ENCODE measurements around the gene MAPT.
"Not testable (repeated sequence)": the region's sequence is repeated elsewhere in the genome, so short reads cannot be mapped to it uniquely, and the experiment has no call there.

Gene MAPT

DNA sequence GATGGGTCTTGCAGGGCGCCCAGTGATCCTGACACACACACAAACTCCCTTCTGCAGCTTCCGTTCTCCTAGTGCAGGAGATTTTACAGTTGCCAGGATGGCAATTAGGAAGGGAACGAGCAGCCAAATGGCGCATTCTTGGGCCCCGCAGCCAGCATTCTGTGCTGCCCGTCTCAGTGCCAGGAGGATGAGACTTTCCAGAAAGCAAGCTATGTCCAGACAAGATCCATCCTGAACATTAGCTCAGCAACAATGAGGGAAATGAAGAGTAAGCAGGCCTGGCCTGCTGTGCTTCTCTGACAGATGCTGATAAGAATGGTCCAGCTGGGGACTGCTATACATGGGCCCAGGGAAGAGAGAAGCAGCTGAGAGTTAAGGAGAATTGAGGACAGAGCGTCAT, 33.2 kb upstream of the MAPT start:
- no peak for DNase-seq (ENCODE audit: low read depth in 1 of 2, low spot score in 1 of 2)

DNA sequence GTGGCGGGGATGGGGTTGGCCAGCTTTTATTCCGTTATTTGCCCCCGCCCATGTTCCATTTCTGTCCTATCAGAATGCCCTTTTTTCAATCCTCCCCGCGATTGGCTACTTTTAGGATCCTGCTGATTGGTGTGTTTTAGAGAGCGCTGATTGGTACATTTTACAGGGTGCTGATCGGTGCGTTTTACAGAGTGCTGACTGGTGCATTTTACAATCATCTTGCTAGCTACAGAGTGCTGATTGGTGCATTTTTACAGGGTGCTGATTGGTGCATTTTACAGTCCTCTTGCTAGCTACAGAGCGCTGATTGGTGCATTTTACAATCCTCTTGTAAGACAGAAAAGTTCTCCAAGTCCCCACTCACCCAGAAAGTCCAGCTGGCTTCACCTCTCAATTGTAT, 32.2 kb upstream of the MAPT start:
- DNase-seq (ENCODE audit: low read depth in 1 of 2, low spot score in 1 of 2): not testable (repeated sequence)

DNA sequence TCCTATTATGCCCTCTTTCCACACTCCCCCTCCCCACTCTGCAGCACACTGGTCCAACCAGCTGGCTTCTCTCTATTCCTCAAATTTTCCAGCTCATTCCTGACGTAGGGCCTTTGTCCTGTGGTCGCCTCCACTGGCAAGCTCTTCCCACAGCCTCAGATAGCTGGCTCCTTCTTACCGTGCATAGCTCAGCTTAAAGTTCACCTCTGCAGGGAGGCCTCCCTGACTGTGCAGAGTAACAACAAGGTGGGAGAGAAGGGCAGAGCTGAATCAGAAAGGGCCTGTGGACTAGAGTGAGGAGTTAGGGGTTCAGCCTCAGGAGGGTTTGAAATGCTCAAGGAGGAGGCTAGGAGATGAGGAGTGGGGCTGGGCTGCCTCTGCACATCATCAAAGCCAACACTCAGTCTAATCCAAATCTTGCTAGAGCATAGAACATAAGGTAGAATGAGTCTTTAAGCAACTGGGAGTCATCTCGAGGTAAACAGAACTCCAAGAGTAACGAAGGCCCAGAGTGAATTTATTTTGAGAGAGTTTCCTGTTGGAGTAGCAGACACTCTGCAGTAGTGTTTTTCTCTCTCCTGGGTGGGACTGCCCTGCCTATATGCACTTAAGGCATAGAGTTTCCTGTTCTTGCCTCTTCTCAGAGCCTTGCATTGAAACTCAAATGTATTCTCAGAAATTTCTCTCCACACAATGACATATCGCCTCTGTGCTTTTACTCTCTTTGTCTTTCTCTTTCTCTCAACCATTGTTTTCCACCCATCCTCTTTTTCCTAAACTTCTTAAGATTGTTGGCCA, 30.3 kb upstream of the MAPT start:
- no peak for DNase-seq (ENCODE audit: low read depth in 1 of 2, low spot score in 1 of 2)

DNA sequence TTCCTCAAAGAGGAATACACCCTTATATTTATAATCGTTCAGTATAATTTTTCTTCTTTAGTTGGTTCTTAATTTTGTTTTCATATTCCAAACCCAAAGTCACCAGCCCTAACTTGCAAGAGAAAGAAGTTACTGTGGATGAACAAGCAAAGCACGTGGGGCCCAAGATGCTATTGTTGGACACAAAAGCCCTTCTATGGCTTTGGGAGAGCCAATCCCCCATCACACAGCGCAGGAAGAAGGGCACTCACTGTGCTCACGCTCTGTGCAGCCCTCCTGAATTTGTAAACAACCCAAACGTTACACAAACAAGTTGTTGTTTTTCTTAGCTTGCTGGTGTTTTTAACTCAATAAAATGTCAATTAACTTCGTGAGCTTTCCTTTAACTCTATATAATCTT, 27.2 kb upstream of the MAPT start:
- DNase-seq (ENCODE audit: low read depth in 1 of 2, low spot score in 1 of 2): no peak

DNA sequence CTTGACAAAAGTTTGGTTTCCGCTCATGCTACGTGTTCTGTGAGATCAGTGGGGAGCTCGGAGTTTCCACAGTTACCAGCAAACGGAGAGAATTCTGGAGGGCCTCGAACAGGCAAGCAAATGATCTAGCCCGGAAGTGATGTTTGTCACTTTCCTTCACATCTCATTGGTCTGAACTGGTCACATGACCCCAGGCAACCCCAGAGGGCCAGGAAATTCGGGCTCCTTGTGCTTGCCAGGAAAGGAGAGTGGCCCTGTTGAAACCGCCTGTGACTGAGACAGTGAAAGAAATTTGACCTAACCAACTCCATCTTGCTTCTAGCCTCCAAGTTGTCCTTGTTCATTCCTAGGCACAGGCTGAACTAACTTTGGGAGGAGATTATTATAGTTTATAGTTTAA, 26.7 kb upstream of the MAPT start:
- no peak for DNase-seq (ENCODE audit: low read depth in 1 of 2, low spot score in 1 of 2)

DNA sequence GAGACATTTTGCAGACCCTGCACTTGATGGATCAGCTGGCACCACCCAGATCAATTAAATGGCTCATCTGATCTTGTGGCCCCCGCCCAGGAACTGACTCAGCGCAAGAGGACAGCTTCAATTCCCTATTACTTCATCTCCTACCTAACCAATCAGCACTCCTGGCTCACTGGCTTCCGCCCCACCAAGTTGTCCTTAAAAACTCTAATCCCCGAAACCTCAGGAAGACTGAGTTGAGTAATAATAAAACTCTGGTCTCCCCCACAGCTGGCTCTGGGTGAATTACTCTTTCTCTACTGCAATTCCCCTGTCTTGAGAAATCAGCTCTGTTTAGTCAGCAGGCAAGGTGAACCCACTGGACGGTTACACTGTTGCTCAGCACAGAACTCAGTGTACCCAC, 26.1 kb upstream of the MAPT start:
- DNase-seq (ENCODE audit: low read depth in 1 of 2, low spot score in 1 of 2): no peak

DNA sequence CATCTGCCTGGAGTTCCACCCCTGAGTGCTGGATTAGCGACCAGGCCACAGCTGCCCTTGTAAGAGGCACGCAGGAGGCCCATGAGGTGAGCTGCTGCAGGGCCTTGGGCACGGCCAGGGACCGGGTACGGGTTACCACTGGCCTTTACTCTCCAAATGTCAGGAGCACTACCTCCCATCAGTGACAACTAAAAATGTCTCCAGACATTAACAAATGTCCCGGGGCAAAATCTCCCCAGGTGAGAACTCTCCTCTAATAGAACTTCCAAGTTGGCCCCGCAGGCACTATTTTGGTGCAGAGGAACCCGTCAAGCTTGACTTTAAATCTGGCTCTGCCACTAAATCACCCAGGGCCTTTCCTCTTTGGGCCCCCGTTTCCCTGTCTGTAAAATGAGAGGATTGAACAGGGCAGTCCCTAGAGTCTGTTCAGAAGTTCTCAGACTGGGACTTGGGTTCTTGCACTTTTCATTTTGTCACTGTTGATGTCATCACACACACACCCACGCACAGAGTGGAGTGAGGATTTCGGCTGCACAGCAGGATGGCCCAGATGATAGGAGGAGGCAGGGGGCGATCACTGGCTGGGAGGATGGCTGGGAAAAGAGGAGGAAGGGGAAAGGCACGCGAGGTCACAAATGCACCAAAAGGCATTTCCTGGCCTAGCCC, 24.5 kb upstream of the MAPT start:
- no peak for DNase-seq (ENCODE audit: low read depth in 1 of 2, low spot score in 1 of 2)

DNA sequence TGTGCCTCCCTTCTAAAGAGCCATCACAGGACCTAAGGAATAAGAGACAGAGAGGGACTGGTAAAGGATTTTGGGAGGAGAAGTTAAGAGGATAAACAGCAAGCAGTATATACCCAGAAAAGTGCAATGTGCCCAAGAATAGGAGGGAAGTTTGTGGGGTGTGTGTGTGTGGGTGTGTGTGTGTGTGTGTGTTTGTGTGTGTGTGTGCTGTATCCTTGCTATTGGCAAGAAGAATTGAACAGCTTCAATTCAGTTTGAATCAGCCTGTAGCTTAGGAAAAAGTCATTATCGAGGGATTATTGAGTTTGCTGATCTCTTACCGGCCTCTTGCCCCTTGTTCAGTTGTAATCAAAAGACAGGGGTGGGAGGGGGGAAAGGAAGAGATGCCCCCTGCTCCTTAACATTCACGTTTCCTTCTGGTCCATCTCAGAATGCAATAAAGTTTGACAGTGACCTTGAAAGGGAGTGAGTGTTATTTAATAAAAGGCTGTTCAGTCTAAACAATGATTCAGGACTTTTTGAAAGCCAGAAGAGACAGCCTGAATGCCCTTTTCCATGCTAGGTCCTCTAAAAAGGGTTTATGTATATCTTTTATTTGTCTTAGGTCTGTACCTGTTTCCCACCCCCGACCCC, 23.9 kb upstream of the MAPT start:
- DNase-seq (ENCODE audit: low read depth in 1 of 2, low spot score in 1 of 2): no peak

DNA sequence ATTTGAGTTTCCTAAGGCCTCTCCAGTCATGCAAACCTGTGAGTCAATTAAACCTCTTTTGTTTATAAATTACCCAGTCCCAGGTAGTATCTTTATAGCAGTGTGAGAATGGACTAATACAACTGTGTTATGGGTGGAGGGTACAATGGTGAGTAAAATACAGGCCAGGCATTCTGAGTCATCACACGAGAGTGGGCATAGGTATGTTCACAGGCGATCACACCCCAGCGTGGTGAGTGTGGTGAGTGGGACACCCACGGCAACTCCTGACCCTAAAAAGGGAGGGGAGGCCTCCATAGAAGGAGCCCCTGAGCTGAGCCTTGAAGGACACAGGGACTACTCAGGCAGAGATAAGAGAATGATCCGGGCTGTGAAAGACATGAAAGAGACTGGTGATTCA, 22.6 kb upstream of the MAPT start:
- DNase-seq (ENCODE audit: low read depth in 1 of 2, low spot score in 1 of 2): no peak

DNA sequence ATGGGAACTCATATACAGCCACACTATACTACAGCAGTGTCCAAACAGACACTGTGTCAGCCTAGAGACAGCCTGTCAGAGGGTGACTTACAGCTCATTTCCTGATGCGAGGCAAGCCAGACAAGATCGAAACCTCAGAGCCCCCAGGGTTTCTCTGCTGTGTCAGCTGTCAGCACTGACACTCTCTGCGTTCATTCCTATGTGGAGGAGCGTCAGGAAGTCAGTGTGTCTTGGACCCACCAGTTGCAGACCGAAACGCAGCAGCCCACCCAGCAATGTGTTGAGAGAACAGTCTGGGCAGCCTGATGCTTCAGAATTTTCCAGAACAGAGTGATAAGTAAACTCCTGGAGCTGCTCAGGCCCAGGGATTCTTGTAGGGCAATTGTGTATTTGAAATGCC, 20.6 kb upstream of the MAPT start:
- no peak for DNase-seq (ENCODE audit: low read depth in 1 of 2, low spot score in 1 of 2)

DNA sequence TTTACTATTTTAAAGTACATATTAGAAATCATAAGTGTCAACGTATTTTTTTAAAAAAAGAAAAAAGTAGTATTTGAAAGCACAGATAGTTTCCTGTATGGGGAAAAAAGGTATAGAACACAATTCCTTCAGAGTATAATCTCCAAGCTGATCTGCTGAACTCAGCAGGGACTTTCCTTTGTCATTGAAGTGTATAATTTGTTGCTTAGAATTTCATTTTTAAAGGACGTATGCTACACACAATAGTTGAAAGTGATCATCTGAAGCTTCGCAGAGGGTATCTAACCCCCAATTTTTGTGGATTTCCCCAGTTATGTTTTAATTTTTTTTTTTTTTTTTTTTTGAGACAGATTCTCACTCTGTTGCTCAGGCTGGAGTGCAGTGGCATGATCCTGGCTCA, 20.2 kb upstream of the MAPT start:
- DNase-seq (ENCODE audit: low read depth in 1 of 2, low spot score in 1 of 2): no peak

DNA sequence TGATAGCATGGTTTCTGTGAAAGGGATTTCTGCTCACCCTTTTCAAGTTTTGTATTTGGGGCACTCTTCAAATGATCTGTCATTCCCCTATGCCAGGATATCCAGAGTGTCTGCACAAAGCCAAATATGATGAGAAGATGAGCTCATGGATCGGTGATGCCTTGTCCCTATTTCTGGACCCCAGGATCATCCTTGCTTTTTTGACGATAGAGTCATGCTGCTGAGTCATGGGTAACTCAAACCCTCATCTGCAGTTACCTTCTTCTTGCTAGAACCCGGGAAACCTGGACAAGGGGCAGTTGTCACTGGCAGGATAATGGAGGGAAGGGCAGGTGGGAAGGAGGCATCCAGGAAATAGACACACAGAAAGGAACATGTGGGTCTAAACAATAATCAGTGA, 17.8 kb upstream of the MAPT start:
- no peak for DNase-seq (ENCODE audit: low read depth in 1 of 2, low spot score in 1 of 2)

DNA sequence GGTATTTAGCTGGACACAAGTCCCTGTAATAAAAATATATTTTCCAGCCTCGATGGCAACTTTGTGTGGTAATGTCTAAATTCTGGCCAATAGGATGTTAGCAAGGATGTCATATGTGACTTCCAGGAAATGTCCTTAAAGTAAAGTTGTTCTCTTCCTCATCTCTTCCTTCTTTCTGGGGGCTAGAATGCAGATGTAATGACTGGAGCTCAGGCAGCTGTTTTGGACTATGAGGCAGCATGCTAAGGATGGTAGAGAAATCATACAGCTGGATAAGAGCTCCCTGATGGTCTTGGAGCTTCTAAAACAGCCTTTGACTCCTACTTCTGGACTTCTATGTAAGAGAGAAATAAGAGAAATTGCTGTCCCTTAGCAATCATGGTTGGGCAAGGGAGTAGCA, 16.9 kb upstream of the MAPT start:
- DNase-seq (ENCODE audit: low read depth in 1 of 2, low spot score in 1 of 2): no peak

DNA sequence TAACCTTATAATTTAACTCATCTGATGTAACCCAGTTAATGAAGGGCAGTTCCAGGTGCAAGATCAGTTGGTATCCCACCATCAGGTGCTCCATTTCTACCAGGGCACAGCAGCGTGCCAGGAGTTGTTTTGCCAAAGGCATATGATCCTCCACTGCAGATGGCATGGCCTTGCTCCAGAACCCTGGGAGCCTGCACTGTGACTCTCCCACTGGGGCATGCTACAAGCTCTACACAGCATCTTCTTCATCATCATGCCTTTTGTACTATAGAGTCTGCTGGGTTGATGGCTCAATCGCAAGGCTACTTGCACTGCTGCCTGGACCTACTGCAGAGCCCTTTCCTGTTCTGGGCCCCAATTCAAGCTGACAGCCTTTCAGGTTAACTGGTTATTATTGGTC, 11.3 kb upstream of the MAPT start:
- no peak for DNase-seq (ENCODE audit: low read depth in 1 of 2, low spot score in 1 of 2)

DNA sequence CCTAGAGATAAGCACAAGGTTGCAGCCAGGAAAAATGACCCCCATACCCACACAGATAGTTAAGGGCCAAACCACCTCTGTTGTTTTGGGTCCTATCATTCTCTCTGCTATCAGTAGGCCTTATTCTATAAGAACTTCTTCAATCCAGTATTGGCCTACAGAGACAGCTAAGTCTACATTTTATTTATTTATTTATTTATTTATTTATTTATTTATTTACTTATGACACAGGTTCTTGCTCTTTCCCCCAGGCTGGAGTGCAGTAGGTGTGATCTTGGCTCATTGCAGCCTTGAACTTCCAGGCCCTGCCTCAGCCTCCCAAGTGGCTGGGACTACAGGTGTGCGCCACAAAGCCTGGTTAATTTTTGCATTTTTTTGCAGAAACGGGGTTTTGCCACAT, 7.5 kb upstream of the MAPT start:
- DNase-seq (ENCODE audit: low read depth in 1 of 2, low spot score in 1 of 2): no peak

DNA sequence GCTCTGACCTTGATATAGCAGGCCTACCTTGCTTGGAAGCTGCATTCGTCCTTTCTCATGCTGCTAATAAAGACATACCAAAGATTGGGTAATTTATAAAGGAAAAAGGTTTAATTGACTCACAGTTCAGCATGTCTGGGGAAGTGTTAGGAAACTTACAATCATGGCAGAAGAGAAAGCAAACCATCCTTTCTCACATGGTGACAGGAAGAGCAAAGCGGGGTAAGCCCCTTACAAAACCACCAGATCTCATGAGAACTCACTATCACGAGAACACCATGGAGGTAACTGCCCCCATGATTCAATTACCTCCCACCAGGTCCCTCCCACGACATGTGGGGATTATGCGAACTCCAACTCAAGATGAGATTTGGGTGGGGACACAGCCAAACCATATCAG, 6.0 kb upstream of the MAPT start:
- no peak for DNase-seq (ENCODE audit: low read depth in 1 of 2, low spot score in 1 of 2)

DNA sequence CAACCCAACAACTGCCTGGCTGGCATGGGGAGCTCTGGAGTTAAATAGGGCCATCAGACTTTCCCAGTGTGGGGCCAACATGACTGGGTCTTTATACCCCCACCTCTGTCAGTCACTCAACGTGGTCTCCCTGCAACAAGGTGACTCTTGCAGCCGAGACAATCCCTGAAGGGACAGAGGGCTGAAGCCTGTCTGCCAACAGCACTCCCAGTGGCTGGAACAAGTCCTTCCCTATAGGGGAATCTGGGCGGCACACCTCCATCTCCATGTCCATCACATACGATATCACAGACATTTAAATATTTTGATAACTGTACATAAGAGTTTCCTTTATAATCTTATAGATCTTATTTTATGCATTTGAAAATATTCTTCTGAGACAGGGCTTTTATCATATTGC, 4.8 kb upstream of the MAPT start:
- DNase-seq (ENCODE audit: low read depth in 1 of 2, low spot score in 1 of 2): no peak

DNA sequence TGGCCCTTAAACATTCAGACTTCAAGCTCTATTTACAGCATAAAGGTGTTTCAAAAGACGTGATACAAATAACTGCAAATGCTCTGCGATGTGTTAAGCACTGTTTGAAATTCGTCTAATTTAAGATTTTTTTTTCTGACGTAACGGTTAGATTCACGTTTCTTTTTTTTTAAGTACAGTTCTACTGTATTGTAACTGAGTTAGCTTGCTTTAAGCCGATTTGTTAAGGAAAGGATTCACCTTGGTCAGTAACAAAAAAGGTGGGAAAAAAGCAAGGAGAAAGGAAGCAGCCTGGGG, 681 bp upstream of the MAPT start:
- DNase-seq (ENCODE audit: low read depth in 1 of 2, low spot score in 1 of 2): no peak

DNA sequence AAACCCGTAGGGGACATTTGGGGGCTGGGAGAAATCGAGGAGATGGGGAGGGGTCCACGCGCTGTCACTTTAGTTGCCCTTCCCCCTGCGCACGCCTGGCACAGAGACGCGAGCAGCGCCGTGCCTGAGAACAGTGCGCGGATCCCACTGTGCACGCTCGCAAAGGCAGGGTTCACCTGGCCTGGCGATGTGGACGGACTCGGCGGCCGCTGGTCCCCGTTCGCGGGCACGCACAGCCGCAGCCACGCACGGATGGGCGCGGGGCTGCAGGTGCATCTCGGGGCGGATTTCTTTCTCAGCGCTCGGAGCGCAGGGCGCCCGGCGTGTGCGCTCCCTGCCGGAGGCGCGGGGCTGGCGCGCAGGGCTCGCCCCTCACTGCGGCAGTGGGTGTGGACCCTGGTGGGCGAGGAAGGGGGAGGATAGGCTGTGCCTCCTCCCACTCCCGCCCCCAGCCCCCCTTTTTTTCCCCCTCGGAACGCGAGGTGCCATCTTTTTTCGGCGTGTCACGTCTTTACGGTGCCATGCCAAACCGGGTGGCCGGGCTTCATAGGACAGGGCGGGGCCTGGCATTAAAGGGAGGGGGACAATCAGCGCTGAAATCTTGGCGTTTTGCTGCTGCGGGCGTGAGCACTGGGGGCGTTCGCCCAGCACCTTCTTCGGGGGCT, 1.1 kb downstream of the MAPT start:
- DNase-seq (ENCODE audit: low read depth in 1 of 2, low spot score in 1 of 2): no peak

DNA sequence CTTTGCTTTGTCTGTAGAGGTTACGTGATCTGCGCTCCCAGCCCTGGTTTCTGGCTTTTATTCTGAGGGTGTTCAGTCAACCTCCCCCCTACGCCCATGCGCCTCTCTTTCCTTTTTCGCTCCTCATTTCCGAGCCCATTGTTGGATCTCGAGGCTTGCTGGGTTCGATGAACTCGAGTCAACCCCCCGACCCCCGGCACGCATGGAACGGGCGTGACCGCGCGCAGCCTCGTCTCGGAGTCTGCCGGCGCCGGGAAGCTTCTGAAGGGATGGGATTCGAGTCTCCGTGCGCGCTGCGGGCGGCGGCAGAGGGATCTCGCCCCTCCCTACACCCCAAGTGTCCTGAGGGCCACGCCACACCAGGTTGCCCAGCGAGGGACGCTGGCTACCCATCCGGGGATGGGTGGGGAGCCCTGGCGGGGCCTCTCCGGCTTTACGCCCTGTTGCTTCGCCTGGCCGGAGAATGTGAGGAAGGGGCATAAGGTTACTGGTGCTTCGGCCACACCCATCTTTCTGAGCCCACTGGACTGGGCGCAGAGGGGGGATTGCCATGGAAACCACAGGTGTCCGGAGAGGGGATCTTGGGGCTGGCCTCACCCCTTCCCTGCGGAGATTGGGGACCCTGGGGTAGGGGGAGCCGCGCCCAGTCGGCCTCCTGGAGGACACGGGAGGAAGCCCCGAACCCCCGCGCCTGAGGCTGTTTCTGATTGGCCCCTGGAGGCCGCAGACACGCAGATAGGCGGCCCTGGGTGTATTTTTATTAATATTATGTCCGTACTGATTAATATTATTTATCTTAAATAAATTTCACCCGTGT, 1.8 kb downstream of the MAPT start:
- no peak for DNase-seq (ENCODE audit: low read depth in 1 of 2, low spot score in 1 of 2)

Measured in stimulated activated CD4-positive, alpha-beta T cell treated with anti-CD3 and anti-CD28 coated beads, Interleukin-15, amount 100 ng/mL, for 1 hour (primary cell).